ENCODE results near the gene PLS1.

DNA sequence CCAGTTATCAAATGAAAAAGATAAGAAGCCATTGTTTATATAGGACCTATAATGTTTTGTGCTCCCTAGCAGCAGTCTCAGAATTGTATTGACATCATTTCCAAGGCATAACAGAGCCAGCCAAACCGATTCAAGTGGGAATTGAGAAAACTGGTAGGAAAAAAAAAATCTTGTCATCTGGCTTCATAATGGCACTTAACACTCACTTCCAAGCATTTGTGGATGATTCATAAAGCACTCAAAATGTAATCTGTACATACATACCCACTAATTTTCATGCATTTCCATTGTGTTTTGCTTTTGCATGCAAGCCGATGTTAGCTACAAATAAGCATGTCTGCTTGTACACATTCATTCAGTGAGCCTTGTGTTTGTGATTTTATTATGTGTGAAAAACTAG lies 109.0 kb downstream of the PLS1 start:
- TF ChIP-seq, protein P1, sequence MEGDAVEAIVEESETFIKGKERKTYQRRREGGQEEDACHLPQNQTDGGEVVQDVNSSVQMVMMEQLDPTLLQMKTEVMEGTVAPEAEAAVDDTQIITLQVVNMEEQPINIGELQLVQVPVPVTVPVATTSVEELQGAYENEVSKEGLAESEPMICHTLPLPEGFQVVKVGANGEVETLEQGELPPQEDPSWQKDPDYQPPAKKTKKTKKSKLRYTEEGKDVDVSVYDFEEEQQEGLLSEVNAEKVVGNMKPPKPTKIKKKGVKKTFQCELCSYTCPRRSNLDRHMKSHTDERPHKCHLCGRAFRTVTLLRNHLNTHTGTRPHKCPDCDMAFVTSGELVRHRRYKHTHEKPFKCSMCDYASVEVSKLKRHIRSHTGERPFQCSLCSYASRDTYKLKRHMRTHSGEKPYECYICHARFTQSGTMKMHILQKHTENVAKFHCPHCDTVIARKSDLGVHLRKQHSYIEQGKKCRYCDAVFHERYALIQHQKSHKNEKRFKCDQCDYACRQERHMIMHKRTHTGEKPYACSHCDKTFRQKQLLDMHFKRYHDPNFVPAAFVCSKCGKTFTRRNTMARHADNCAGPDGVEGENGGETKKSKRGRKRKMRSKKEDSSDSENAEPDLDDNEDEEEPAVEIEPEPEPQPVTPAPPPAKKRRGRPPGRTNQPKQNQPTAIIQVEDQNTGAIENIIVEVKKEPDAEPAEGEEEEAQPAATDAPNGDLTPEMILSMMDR (IDR thresholded peaks at IDR 0.05), result no peak
- TF ChIP-seq POLR2A (IDR thresholded peaks at IDR 0.05), result no peak
